HepG2 (cell line): ENCODE results near the gene TAF6. TPM values are rescaled to one million over a fixed set of nuclear protein-coding genes. Genes with fewer than 3 reads are reported as not detected.

Experiments
- DR1 ChIP-seq: sonication (generic); formaldehyde crosslinking; IDR thresholded peaks from 2 replicates; pipeline ENCODE4 v1.8.0; 2021; ENCODE audit warnings: mild to moderate bottlenecking, missing genetic modification reagents, inconsistent platforms
- FOXK1 ChIP-seq: sonication (generic); formaldehyde crosslinking; IDR thresholded peaks from 2 replicates; pipeline ENCODE4 v1.4.0; 2020; ENCODE audit warnings: low read depth, missing genetic modification reagents, borderline replicate concordance
- FOXO1 ChIP-seq: sonication (generic); formaldehyde crosslinking; IDR thresholded peaks from 2 replicates; pipeline ENCODE4 v1.4.0; 2020; ENCODE audit warnings: missing genetic modification reagents
- KLF12 ChIP-seq: sonication (generic); formaldehyde crosslinking; IDR thresholded peaks from 2 replicates; pipeline ENCODE4 v1.4.0; 2020; ENCODE audit warnings: missing genetic modification reagents, borderline replicate concordance
- MTA1 ChIP-seq: sonication (generic); formaldehyde crosslinking; IDR thresholded peaks from 2 replicates; pipeline ENCODE4 v1.4.0; 2020; ENCODE audit warnings: missing genetic modification reagents, mild to moderate bottlenecking, borderline replicate concordance
- MXD4 ChIP-seq: IDR thresholded peaks from 2 replicates; pipeline ENCODE4 v1.6.1; 2016; ENCODE audit warnings: mild to moderate bottlenecking, missing biosample characterization, missing genetic modification reagents
- NFKBIZ ChIP-seq: IDR thresholded peaks from 2 replicates; pipeline ENCODE4 v1.6.1; 2018; ENCODE audit warnings: missing genetic modification reagents, missing compliant biosample characterization
- PPARG ChIP-seq: conservative IDR thresholded peaks from 2 replicates; pipeline ENCODE4 v1.6.1; 2016; ENCODE audit warnings: missing biosample characterization, missing genetic modification reagents
- TOPORS ChIP-seq: sonication (generic); formaldehyde crosslinking; IDR thresholded peaks from 2 replicates; pipeline ENCODE4 v1.8.0; 2023; ENCODE audit warnings: mild to moderate bottlenecking, missing genetic modification reagents
- ZNF34 ChIP-seq: sonication (generic); formaldehyde crosslinking; IDR thresholded peaks from 2 replicates; pipeline ENCODE4 v1.4.0; 2020; ENCODE audit warnings: mild to moderate bottlenecking, missing genetic modification reagents, borderline replicate concordance
- ZNF468 ChIP-seq: sonication (generic); formaldehyde crosslinking; IDR thresholded peaks from 2 replicates; pipeline ENCODE4 v1.8.0; 2022; ENCODE audit warnings: mild to moderate bottlenecking, moderate library complexity, missing genetic modification reagents
- ZNF629 ChIP-seq: sonication (generic); formaldehyde crosslinking; conservative IDR thresholded peaks from 2 replicates; pipeline ENCODE4 v1.5.0; 2020; ENCODE audit warnings: missing genetic modification reagents
- polyA plus RNA-seq, 8 experiments: library from polyadenylated mRNA; depleted of rRNA in 3 of 8; stranded (reverse) in 7 of 8; unstranded in 1 of 8; fragments of >200 nt; fragmentation: Illumina TruSeq in 4 of 8; extraction: Trizol in 4 of 8; gene quantifications; 2 replicates each; pipeline versions ENCODE4 v1.2.1 to v1.2.3, GENCODE V29; 2011 to 2016; ENCODE audit warnings: low read depth in 4 of 8, missing spikeins in 1 of 8, mixed read lengths in 1 of 8; ENCODE audit not compliant: insufficient read depth in 1 of 8
- total RNA-seq, 5 experiments: library from RNA; depleted of rRNA; stranded (reverse); fragments of >200 nt; fragmentation: Illumina TruSeq; extraction: Trizol; gene quantifications; 2 replicates each; pipeline ENCODE4 v1.2.3, GENCODE V29; 2016; ENCODE audit warnings: low read depth in 1 of 5
- TF ChIP-seq, protein P1 (sequence below): IDR thresholded peaks from 2 replicates; pipeline ENCODE4 v1.6.1; 2016; ENCODE audit warnings: mild to moderate bottlenecking
- TF ChIP-seq, protein P2 (sequence below): sonication (generic); formaldehyde crosslinking; IDR thresholded peaks from 2 replicates; pipeline ENCODE4 v1.4.0; 2020; ENCODE audit warnings: missing genetic modification reagents
- TF ChIP-seq, protein P3 (sequence below): sonication (generic); formaldehyde crosslinking; IDR thresholded peaks from 2 replicates; pipeline ENCODE4 v1.4.0; 2020; ENCODE audit warnings: mild to moderate bottlenecking, missing genetic modification reagents

The TAF6 gene
- total and polyA plus RNA-seq, 2 of the 13 experiments (the other 11 are each of a cell fraction or from before 2014, with no cell fraction given) = 12.9 to 18.8 TPM

DNA sequence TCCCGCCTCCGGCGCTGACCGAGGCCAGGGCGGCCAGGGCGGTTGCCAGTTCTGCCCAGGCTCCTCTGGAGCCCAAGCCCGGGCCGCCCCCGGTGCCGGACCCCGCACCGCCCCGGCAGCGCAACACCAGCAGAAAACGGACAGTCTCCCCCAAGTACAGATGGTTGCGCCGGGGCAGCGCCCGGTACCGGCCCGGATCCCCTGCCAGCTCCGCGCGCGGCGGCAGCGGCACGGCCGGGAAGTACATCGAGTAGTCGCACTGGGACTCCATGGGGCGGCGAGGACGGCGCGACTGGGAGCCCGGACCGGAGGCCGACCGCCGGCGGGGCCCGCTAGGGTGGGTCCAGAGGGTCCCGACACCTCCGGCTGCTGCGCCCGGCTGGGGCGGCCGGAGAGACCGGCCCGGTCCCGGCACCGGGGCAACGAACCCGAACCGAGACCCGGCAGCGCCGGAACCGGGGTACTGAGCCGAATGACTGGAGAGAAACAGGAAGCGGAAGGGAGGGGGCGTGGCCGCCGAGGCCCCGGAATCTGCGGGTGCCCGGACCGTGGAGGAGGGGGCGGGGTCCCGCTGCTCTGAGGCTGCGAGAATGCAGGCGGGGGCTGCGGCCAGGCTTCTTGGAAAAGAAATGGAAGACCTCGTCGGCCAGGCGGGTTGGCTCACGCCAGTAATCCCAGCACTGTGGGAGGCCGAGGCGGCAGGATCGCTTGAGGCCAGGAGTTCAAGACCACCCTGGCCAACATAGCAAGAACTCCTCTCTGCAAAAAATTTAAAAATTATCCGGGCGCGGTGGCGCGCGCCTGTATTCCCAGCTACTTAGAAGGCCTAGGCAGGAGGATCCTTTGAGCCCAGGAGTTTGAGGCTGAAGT is 39.3 kb upstream of the TAF6 start, which contains the start of gene TRAPPC14 (continued):
- TF ChIP-seq, protein P1, sequence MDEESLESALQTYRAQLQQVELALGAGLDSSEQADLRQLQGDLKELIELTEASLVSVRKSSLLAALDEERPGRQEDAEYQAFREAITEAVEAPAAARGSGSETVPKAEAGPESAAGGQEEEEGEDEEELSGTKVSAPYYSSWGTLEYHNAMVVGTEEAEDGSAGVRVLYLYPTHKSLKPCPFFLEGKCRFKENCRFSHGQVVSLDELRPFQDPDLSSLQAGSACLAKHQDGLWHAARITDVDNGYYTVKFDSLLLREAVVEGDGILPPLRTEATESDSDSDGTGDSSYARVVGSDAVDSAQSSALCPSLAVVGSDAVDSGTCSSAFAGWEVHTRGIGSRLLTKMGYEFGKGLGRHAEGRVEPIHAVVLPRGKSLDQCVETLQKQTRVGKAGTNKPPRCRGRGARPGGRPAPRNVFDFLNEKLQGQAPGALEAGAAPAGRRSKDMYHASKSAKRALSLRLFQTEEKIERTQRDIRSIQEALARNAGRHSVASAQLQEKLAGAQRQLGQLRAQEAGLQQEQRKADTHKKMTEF = peak; percentile 70
- peak; percentile 80; the same call in 1 of the 2 replicates for TF ChIP-seq MTA1
- TF ChIP-seq DR1 (CRISPR knock-in tag) = no peak
- no peak for TF ChIP-seq PPARG
- TF ChIP-seq, protein P2, sequence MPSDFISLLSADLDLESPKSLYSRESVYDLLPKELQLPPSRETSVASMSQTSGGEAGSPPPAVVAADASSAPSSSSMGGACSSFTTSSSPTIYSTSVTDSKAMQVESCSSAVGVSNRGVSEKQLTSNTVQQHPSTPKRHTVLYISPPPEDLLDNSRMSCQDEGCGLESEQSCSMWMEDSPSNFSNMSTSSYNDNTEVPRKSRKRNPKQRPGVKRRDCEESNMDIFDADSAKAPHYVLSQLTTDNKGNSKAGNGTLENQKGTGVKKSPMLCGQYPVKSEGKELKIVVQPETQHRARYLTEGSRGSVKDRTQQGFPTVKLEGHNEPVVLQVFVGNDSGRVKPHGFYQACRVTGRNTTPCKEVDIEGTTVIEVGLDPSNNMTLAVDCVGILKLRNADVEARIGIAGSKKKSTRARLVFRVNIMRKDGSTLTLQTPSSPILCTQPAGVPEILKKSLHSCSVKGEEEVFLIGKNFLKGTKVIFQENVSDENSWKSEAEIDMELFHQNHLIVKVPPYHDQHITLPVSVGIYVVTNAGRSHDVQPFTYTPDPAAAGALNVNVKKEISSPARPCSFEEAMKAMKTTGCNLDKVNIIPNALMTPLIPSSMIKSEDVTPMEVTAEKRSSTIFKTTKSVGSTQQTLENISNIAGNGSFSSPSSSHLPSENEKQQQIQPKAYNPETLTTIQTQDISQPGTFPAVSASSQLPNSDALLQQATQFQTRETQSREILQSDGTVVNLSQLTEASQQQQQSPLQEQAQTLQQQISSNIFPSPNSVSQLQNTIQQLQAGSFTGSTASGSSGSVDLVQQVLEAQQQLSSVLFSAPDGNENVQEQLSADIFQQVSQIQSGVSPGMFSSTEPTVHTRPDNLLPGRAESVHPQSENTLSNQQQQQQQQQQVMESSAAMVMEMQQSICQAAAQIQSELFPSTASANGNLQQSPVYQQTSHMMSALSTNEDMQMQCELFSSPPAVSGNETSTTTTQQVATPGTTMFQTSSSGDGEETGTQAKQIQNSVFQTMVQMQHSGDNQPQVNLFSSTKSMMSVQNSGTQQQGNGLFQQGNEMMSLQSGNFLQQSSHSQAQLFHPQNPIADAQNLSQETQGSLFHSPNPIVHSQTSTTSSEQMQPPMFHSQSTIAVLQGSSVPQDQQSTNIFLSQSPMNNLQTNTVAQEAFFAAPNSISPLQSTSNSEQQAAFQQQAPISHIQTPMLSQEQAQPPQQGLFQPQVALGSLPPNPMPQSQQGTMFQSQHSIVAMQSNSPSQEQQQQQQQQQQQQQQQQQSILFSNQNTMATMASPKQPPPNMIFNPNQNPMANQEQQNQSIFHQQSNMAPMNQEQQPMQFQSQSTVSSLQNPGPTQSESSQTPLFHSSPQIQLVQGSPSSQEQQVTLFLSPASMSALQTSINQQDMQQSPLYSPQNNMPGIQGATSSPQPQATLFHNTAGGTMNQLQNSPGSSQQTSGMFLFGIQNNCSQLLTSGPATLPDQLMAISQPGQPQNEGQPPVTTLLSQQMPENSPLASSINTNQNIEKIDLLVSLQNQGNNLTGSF (CRISPR knock-in tag) = no peak
- TF ChIP-seq FOXO1 = 0 out of 2 replicates have a peak, but pooled peaks have one; percentile 63
- TF ChIP-seq, protein P3, sequence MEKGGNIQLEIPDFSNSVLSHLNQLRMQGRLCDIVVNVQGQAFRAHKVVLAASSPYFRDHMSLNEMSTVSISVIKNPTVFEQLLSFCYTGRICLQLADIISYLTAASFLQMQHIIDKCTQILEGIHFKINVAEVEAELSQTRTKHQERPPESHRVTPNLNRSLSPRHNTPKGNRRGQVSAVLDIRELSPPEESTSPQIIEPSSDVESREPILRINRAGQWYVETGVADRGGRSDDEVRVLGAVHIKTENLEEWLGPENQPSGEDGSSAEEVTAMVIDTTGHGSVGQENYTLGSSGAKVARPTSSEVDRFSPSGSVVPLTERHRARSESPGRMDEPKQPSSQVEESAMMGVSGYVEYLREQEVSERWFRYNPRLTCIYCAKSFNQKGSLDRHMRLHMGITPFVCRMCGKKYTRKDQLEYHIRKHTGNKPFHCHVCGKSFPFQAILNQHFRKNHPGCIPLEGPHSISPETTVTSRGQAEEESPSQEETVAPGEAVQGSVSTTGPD (CRISPR knock-in tag) = no peak
- TF ChIP-seq TOPORS = no peak
- TF ChIP-seq ZNF34 (CRISPR knock-in tag) = peak; percentile 81; the same call in 1 of the 2 replicates
- peak; percentile 50; the same call in 1 of the 2 replicates for TF ChIP-seq FOXK1 (CRISPR knock-in tag)
- TF ChIP-seq MXD4 = peak; percentile 63; the same call in 1 of the 2 replicates
- no peak for TF ChIP-seq NFKBIZ (CRISPR knock-in tag)
- TF ChIP-seq KLF12 (CRISPR knock-in tag) = no peak
- TF ChIP-seq ZNF468 (CRISPR knock-in tag) = no peak
- no peak for TF ChIP-seq ZNF629 (CRISPR knock-in tag)
